Colonic mucosa (tissue), 4 donors: ENCODE data around the gene CALU. TPM values are rescaled to one million over a fixed set of nuclear protein-coding genes. Genes with fewer than 3 reads are reported as not detected.
A peak's percentile ranks its signal among the peaks of the same experiment; 100 is the strongest.

Source experiments
- DNase-seq: peaks from one replicate; pipeline ENCODE4 v3.0.0-alpha.2; 2020
- H3K27ac ChIP-seq: fragments of 200-600 bp; one replicate; pipeline ENCODE4 v1.8.0; 2021
- H3K27me3 ChIP-seq: fragments of 200-600 bp; one replicate; pipeline ENCODE4 v1.8.0; 2021
- H3K36me3 ChIP-seq: fragments of 200-600 bp; one replicate; pipeline ENCODE4 v1.8.0; 2021
- H3K4me1 ChIP-seq: fragments of 200-600 bp; one replicate; pipeline ENCODE4 v1.8.0; 2021; ENCODE audit warnings: mild to moderate bottlenecking
- H3K4me3 ChIP-seq: fragments of 200-600 bp; one replicate; pipeline ENCODE4 v1.8.0; 2021
- H3K9ac ChIP-seq, 2 donors: one replicate each; pipeline ENCODE4 v1.7.0; 2013; ENCODE audit warnings: control low read depth in 2 of 2, low read depth in 2 of 2, low read length in 2 of 2
- H3K9me3 ChIP-seq: fragments of 200-600 bp; one replicate; pipeline ENCODE4 v1.8.0; 2021
- intact Hi-C: fragments of 100-400 bp; cut with DNase I; formaldehyde crosslinking; loops from one replicate; pipeline ENCODE4 v1.14.1; 2022
- total RNA-seq, 2 donors: library from RNA; stranded (reverse); fragmentation: NEBNext Ultra II Directional in 1 of 2; extraction: Animal tissue kit (Norgen Biotek cat#: 25700) in 1 of 2; gene quantifications; one replicate each; pipeline ENCODE4 v1.2.1, GENCODE V29; 2021
- TF ChIP-seq, protein P1 (sequence below): fragments of 200-600 bp; IDR thresholded peaks from one replicate; pipeline ENCODE4 v1.8.0; 2022; ENCODE audit warnings: antibody characterized with exemption, mild to moderate bottlenecking
- donor health status: healthy.
- donor health status: DM: no; HTN: no; CAD: no.
- donor health status: DM: no; HTN: no; CAD: no.

Gene CALU
- total RNA-seq, 2 donors from 2014 or later = 47.9 to 63.8 TPM

DNA sequence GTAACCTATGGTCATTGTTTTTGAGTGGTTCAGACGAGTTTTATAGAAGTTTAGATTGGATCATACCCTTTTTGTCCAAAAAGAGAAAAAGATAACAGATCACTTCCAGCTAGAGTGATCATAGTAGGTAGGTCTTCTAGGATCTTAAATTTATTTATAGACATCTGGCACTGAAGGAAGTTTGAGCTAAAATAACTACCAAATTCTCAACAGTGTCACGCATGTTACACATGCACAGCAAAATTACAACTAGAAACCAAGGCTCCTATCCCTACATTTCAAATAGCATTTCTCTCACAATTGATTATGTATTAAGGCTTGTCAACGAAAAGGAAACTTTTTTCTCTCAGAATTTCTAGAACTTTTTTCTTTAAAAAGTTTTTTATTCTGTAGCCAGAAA is 2.3 kb downstream of the CALU start:
- TF ChIP-seq, protein P1, sequence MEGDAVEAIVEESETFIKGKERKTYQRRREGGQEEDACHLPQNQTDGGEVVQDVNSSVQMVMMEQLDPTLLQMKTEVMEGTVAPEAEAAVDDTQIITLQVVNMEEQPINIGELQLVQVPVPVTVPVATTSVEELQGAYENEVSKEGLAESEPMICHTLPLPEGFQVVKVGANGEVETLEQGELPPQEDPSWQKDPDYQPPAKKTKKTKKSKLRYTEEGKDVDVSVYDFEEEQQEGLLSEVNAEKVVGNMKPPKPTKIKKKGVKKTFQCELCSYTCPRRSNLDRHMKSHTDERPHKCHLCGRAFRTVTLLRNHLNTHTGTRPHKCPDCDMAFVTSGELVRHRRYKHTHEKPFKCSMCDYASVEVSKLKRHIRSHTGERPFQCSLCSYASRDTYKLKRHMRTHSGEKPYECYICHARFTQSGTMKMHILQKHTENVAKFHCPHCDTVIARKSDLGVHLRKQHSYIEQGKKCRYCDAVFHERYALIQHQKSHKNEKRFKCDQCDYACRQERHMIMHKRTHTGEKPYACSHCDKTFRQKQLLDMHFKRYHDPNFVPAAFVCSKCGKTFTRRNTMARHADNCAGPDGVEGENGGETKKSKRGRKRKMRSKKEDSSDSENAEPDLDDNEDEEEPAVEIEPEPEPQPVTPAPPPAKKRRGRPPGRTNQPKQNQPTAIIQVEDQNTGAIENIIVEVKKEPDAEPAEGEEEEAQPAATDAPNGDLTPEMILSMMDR = no peak
- intact Hi-C loops = no loop called here
- no peaks in the 10 kb centered on the region for H3K27me3 ChIP-seq
- peaks cover 9% of the 10 kb centered on the region for H3K4me1 ChIP-seq
- no peak overlapping the region for H3K4me3 ChIP-seq
- no peak for DNase-seq
- no peaks in the 10 kb centered on the region for H3K36me3 ChIP-seq
- no peak overlapping the region for H3K27ac ChIP-seq
- no peak overlapping the region for H3K9ac ChIP-seq
- no peaks in the 10 kb centered on the region for H3K9me3 ChIP-seq

- Histone ChIP-seq H3K9me3 (no peaks in the 10 kb centered on the region), H3K9ac (no peak overlapping the region), H3K36me3 (no peaks in the 10 kb centered on the region), H3K27me3 (no peaks in the 10 kb centered on the region), H3K27ac (no peak overlapping the region), H3K4me1 (peaks cover 9% of the 10 kb centered on the region), H3K4me3 (no peak overlapping the region)
- intact Hi-C loops = no loop called here
- TF ChIP-seq, protein P1 = no peak
- no peak for DNase-seq
Measured at GRCh38 chr7:128742206-128742605, 3.0 kb downstream of the CALU start.

DNA sequence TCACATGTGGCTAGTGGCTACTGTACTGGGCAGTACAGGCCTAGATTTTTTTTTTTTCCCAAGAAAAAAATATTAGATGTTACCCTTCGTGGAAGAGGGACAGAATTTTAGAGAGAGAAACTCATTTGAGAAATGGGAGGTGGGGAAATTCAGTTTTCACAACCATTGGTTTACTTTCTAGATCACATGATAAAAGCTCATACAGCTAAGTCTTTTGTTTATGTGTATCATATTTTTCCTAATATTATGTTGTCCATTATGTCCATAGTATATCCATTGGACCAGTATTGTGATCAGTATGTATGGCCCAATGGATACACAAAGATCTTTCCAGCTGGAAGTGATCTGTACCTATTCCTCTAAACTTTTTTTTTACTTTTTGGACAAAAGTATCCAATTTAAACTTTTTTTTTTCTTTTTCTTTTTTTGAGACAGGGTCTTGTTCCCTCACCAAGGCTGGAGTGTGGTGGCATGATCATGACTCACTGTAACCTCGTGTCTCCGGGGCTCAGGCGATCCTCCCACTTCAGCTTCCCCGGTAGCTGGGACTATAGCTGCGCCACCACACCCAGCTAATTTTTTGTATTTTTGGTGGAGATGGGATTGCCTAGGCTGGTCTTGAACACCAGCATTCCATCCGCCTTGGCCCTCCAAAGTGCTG is 4.1 kb downstream of the CALU start:
- no peak for DNase-seq
- H3K9ac ChIP-seq = no peak overlapping the region
- intact Hi-C loops = no loop called here
- no peaks in the 10 kb centered on the region for H3K36me3 ChIP-seq
- H3K9me3 ChIP-seq = no peaks in the 10 kb centered on the region
- no peaks in the 10 kb centered on the region for H3K27me3 ChIP-seq
- peaks cover 9% of the 10 kb centered on the region for H3K4me1 ChIP-seq
- no peak overlapping the region for H3K27ac ChIP-seq
- no peak overlapping the region for H3K4me3 ChIP-seq
- TF ChIP-seq, protein P1 = no peak

DNA sequence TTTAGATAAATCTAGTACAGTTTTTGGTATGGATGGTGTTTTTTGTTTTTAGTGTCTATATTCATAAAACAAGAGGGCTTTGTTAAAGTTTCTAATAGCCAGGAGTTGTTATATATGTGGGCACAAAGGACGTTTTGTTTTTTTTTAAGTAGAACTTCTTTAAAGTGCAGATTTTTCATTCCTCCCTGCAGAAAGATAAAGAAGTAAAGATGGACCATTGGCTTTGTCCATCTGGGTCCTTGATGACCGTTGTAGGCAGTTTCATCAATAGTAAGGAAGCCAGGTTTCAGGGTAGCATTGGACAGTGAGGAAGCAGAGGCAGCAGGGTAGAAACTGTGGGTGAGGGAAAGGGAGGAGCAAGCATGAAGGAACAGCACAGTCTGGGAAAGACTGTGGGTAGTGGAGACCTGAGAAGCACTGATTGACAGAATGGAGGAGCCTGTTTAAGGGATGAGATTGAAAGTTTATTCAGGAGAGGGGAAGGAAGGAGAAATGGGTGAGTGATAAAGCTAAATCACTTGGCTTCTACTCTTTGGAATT is 5.3 kb downstream of the CALU start:
- no peaks in the 10 kb centered on the region for H3K36me3 ChIP-seq
- no peak overlapping the region for H3K4me3 ChIP-seq
- H3K4me1 ChIP-seq = peaks cover 9% of the 10 kb centered on the region
- no peaks in the 10 kb centered on the region for H3K27me3 ChIP-seq
- DNase-seq = no peak
- TF ChIP-seq, protein P1 = no peak
- H3K9ac ChIP-seq = peak overlapping the region in 1 of 2 donors; percentile 55
- H3K27ac ChIP-seq = no peak overlapping the region
- no peaks in the 10 kb centered on the region for H3K9me3 ChIP-seq
- intact Hi-C loops = no loop called here

GRCh38 chr7:128745706-128746105 is 6.5 kb downstream of the CALU start:
- Histone ChIP-seq H3K4me3 (no peak overlapping the region), H3K4me1 (peaks cover 7% of the 10 kb centered on the region), H3K27ac (no peak overlapping the region), H3K9me3 (no peaks in the 10 kb centered on the region), H3K36me3 (no peaks in the 10 kb centered on the region), H3K9ac (no peak overlapping the region), H3K27me3 (no peaks in the 10 kb centered on the region)
- DNase-seq = no peak
- TF ChIP-seq, protein P1 = no peak
- intact Hi-C loops = no loop called here
